ENCODE data around the gene APOL5.

DNA sequence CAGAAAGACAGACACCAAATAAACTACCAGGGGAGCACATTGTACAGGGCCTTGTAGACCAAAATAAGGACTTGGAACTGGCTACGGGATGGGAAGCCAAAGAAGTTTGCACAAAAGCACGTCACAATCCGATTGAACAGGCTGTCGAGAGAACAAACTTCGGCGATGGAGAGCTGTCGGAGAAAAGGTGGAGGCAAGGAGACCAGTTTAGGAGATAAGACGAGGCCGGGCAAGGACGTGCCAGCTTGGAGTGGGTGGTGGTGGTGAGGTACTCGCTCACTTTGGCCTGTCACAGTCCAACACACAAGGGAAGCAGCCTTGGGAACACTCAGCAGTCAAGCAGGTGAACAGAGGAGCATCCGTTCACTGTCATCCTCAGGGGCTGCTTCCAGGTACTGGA is 19.0 kb downstream of the APOL5 start:
- no peak for TF ChIP-seq POLR2A (IDR thresholded peaks at IDR 0.05; ENCODE audit: low read depth, low read length)
- no peak for TF ChIP-seq TAF1 (IDR thresholded peaks at IDR 0.05; ENCODE audit: borderline replicate concordance, low read depth, low read length)
- no peak for TF ChIP-seq POLR2AphosphoS5 (IDR thresholded peaks at IDR 0.05; ENCODE audit: low read depth, low read length)
